Esophagus (tissue), 2 donors: ENCODE results near the gene SIGLEC1. TPM values are rescaled to one million over a fixed set of nuclear protein-coding genes. Genes with fewer than 3 reads are reported as not detected.

ENCODE experiments used
- H3K27ac ChIP-seq, 2 donors: one replicate each; pipeline ENCODE4 v1.5.1; 2013; ENCODE audit warnings: low read depth in 2 of 2, mild to moderate bottlenecking in 2 of 2, inconsistent platforms in 1 of 2, low read length in 1 of 2, moderate library complexity in 1 of 2
- H3K27me3 ChIP-seq, 2 donors: one replicate each; pipeline ENCODE4 v1.6.1; 2013; ENCODE audit warnings: low read length in 2 of 2, control low read depth in 1 of 2, mild to moderate bottlenecking in 1 of 2; ENCODE audit not compliant: insufficient read depth in 2 of 2, control insufficient read depth in 1 of 2
- H3K36me3 ChIP-seq, 2 donors: one replicate each; pipeline ENCODE4 v1.6.1; 2013; ENCODE audit warnings: low read length in 1 of 2; ENCODE audit not compliant: control insufficient read depth in 2 of 2, insufficient read depth in 2 of 2
- H3K4me1 ChIP-seq, 2 donors: one replicate each; pipeline ENCODE4 v1.6.1; 2013; ENCODE audit warnings: low read length in 1 of 2; ENCODE audit not compliant: control insufficient read depth in 2 of 2, insufficient read depth in 2 of 2
- H3K4me3 ChIP-seq, 2 donors: one replicate each; pipeline ENCODE4 v1.5.1; 2013; ENCODE audit warnings: low read length in 2 of 2, mild to moderate bottlenecking in 2 of 2, low read depth in 1 of 2, moderate library complexity in 1 of 2
- H3K9me3 ChIP-seq, 2 donors: one replicate each; pipeline ENCODE4 v1.6.1; 2013; ENCODE audit warnings: mild to moderate bottlenecking in 2 of 2, low read depth in 1 of 2, low read length in 1 of 2, moderate library complexity in 1 of 2; ENCODE audit not compliant: control insufficient read depth in 2 of 2, insufficient read depth in 1 of 2
- WGBS, 2 donors: extraction: QIAGEN DNeasy Blood & Tissue Kit; methylation state at CpG; one replicate each; pipeline ENCODE4 v1.1.7; 2013; 5-methylcytosine and 5-hydroxymethylcytosine counted together
- polyA plus RNA-seq, 2 donors: library from polyadenylated mRNA; stranded (reverse); fragments of 200-250 nt; gene quantifications; one replicate each; pipeline ENCODE4 v1.2.3, GENCODE V29; 2013
- donor health status: healthy with polysubstance abuse.
- donor health status: Bipolar disorder and iron deficiency.

Gene SIGLEC1
- polyA plus RNA-seq = 1 to 10 TPM; 1.1 to 1.4 TPM

- Histone ChIP-seq H3K9me3 (no peaks in the 10 kb centered on the region), H3K4me3 (no peak within 1 kb of the TSS), H3K4me1 (no peaks in the 10 kb centered on the region), H3K36me3 (no peaks in the 10 kb centered on the region), H3K27ac (no peak within 1 kb of the TSS), H3K27me3 (no peaks in the 10 kb centered on the region)
- 76 to 81% methylated on average over 15 of the region's 15 CpGs for WGBS, 2 donors
Observed at GRCh38 chr20:3712279-3712873, at the start of gene SIGLEC1. SIGLEC1 (minus strand) TSS chr20:3712600; CDS start chr20:3707128, 5,472 bp downstream.

DNA sequence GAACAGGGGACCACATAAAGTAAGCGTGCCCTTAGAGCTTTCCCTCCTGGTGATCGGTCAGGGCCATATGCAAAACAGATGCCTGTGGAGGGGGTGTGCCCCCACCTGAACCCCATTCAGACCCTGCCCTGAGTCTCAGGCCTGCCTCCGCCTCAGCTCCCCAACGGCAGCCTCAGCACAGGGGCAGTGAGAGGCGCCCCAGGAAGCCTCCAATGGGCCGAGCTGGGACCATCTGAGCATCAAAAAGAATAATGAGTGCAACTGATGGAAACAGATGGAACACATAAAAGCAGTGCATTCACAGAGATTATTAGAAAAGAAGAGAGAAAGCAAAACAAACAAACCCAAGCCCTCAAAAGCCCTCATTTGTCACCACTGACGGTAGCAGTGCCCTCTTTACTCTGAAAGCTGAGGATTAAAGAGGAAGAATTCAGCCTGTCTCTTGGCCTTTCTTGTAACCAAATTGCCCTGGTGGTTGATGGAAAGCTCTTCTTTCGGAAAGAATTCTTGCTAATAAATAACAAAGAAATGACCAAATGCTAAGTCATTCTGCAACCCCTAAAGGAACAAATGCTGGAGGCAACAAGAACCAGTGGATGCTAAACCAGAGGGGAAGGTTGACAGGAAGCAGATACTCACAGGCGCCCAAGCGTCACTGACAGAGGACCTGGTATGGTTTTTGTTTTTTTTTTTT is 48.4 kb upstream of the SIGLEC1 start:
- Histone ChIP-seq H3K4me1 (peaks cover 0 to 3% of the 10 kb centered on the region in 2 donors), H3K27ac (no peak overlapping the region), H3K27me3 (no peaks in the 10 kb centered on the region), H3K4me3 (no peak overlapping the region), H3K36me3 (peaks cover 0 to 10% of the 10 kb centered on the region in 2 donors), H3K9me3 (no peaks in the 10 kb centered on the region)
- WGBS, 2 donors = 68 to 74% methylated on average over 10 of the region's 10 CpGs

DNA sequence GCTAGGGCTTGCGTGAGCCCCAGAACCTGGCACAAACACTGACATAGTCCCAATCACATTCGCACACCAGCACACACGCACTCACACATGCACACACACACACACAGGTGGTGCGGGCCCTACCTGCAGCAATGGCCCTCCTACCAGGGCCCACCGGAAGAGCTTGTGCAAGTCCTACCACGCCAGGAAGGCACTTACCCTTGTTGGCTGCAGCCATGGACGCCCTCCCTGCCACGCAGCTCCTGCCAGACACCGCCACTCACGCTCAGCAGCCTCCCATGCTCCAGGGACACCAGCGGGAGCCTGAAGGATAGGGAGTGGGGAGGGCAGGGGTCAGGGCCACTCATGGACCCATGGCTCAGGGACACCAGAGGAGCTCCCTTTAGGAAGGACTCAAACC is 47.5 kb upstream of the SIGLEC1 start:
- no peaks in the 10 kb centered on the region for H3K27me3 ChIP-seq
- H3K4me1 ChIP-seq = peaks cover 0 to 3% of the 10 kb centered on the region in 2 donors
- no peak overlapping the region for H3K4me3 ChIP-seq
- no peaks in the 10 kb centered on the region for H3K9me3 ChIP-seq
- 88 to 92% methylated on average over 11 of the region's 11 CpGs for WGBS, 2 donors
- H3K36me3 ChIP-seq = peaks cover 0 to 13% of the 10 kb centered on the region in 2 donors
- no peak overlapping the region for H3K27ac ChIP-seq

- Histone ChIP-seq H3K9me3 (no peaks in the 10 kb centered on the region), H3K27ac (no peak overlapping the region), H3K27me3 (no peaks in the 10 kb centered on the region), H3K4me3 (no peak overlapping the region), H3K36me3 (peaks cover 0 to 13% of the 10 kb centered on the region in 2 donors), H3K4me1 (peaks cover 0 to 3% of the 10 kb centered on the region in 2 donors)
- WGBS, 2 donors = 77 to 87% methylated on average over 11 of the region's 11 CpGs
Observed at GRCh38 chr20:3759316-3759823, 47.0 kb upstream of the SIGLEC1 start.

GRCh38 chr20:3758566-3758965 is 46.2 kb upstream of the SIGLEC1 start:
- Histone ChIP-seq H3K27ac (no peak overlapping the region), H3K9me3 (no peaks in the 10 kb centered on the region), H3K27me3 (no peaks in the 10 kb centered on the region), H3K36me3 (peaks cover 0 to 13% of the 10 kb centered on the region in 2 donors), H3K4me3 (no peak overlapping the region), H3K4me1 (peaks cover 0 to 3% of the 10 kb centered on the region in 2 donors)
- WGBS, 2 donors = 89 to 92% methylated on average over 11 of the region's 11 CpGs

- 91 to 100% methylated on average over 2 of the region's 2 CpGs for WGBS, 2 donors
- Histone ChIP-seq H3K4me3 (no peak overlapping the region), H3K27me3 (no peaks in the 10 kb centered on the region), H3K27ac (no peak overlapping the region), H3K9me3 (no peaks in the 10 kb centered on the region), H3K4me1 (peaks cover 0 to 8% of the 10 kb centered on the region in 2 donors), H3K36me3 (peaks cover 0 to 13% of the 10 kb centered on the region in 2 donors)
Observed at GRCh38 chr20:3757268-3757667, 44.9 kb upstream of the SIGLEC1 start.

- WGBS, 2 donors = 83 to 89% methylated on average over 5 of the region's 5 CpGs
- H3K27ac ChIP-seq = no peak overlapping the region
Observed at GRCh38 chr20:3755814-3756480, 43.5 kb upstream of the SIGLEC1 start.

DNA sequence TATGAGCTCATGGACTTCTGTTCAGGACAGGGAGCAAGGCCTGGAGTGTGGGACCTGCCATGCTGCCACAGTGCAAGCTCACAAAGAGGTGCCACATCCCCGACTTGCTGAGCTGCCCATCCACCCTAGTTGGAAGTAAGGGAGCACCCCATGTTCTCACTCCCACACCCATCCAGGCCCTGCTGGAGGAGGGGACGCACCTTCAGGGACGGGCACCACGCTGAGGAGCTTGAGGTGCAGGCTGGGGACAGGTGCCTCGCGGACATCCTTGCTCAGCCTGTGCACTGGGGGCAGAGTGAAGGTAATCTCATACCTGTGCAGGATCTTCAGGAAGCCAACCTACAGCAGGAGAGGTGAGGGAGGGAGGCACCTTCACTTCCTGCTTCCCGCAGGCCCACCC is 42.9 kb upstream of the SIGLEC1 start:
- H3K4me3 ChIP-seq = no peak overlapping the region
- 89 to 91% methylated on average over 7 of the region's 7 CpGs for WGBS, 2 donors
- H3K9me3 ChIP-seq = no peaks in the 10 kb centered on the region
- H3K36me3 ChIP-seq = peaks cover 0 to 10% of the 10 kb centered on the region in 2 donors
- peaks cover 1 to 17% of the 10 kb centered on the region in 2 donors for H3K4me1 ChIP-seq
- no peak overlapping the region for H3K27ac ChIP-seq
- H3K27me3 ChIP-seq = peaks cover 0 to 3% of the 10 kb centered on the region in 2 donors

More at GRCh38 chr20:3755814-3756480, 43.5 kb upstream of the SIGLEC1 start:
- Histone ChIP-seq H3K27me3 (no peaks in the 10 kb centered on the region), H3K4me1 (peaks cover 0 to 14% of the 10 kb centered on the region in 2 donors), H3K4me3 (no peak overlapping the region), H3K9me3 (no peaks in the 10 kb centered on the region), H3K36me3 (peaks cover 0 to 10% of the 10 kb centered on the region in 2 donors)

DNA sequence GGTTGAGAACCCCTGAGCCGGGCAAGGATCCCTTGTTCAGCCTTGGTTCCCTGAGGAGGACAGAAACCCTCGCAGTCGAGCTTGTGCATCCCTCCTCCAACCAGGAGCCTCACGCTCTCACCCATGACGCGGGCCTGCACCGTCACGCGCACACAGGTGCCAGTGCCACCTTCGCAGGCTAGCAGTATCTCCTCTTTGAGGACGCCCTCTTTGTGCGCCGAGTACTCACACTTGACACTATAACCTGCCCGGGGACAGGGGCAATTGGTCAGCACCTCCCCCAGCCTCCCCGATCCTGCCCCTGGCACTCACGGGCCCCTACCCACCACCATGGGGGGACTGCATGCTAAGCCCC is 41.9 kb upstream of the SIGLEC1 start:
- H3K27me3 ChIP-seq = peaks cover 0 to 3% of the 10 kb centered on the region in 2 donors
- H3K9me3 ChIP-seq = no peaks in the 10 kb centered on the region
- H3K27ac ChIP-seq = no peak overlapping the region
- H3K4me3 ChIP-seq = no peak overlapping the region
- 92 to 93% methylated on average over 16 of the region's 16 CpGs for WGBS, 2 donors
- peaks cover 0 to 6% of the 10 kb centered on the region in 2 donors for H3K36me3 ChIP-seq
- peaks cover 4 to 24% of the 10 kb centered on the region in 2 donors for H3K4me1 ChIP-seq
